GM21381 (cell line): ENCODE results near the gene ZNF420.
"Not testable (repeated sequence)": the region's sequence is repeated elsewhere in the genome, so short reads cannot be mapped to it uniquely, and the experiment has no call there.

Source experiments
- ATAC-seq: cut with Tn5 transposase; IDR thresholded peaks from one replicate; pipeline ENCODE4 v1.9.1; 2021; ENCODE audit warnings: mild to moderate bottlenecking, moderate library complexity; ENCODE audit not compliant: unreplicated experiment

ZNF420 gene

DNA sequence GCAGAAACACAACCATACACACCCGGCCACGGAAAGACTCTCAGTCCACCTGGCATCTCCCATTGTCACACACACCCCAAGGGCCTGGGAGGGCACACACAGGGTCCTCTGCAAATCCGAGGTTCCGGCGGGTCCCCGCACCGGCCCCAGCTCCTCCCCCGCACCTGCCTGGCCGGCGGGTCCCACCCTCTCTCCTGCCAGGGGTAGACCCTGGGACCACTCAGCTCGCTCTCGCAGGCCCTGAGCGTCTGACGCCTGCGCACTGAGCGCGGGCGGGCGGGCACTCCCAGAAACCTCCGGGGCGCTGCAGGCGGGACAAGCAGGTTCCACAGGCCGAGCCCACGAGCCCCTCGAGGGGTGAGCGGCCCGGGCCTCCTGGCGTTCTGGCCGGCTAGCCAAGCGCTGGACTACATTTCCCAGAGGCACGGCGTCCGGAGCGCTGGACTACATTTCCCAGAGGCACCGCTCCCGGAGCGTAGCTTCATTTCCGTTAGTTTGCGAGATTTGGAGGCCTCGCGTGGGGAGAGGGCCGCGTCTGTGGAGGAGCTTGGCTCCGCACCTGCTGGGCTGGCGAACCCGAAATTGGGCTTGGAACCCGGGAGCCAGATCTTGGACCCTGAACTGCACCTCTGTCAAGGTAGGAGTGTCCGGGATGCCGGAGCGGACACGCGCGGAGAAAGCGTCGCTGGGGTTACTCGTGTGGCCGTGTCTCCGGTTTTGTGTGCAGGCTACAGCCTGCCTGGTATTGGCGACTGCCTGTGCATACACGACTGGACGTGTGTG lies at the start of gene ZNF420:
Gene ZNF420, plus strand, starts transcription at position 500 of the 783 bp plus-strand sequence. CDS start 10,686 bp downstream, outside the sequence.
- peak; percentile 97 for ATAC-seq

GRCh38 chr19:37045140-37045539 lies 33.1 kb upstream of the ZNF420 start:
- no peak for ATAC-seq

DNA sequence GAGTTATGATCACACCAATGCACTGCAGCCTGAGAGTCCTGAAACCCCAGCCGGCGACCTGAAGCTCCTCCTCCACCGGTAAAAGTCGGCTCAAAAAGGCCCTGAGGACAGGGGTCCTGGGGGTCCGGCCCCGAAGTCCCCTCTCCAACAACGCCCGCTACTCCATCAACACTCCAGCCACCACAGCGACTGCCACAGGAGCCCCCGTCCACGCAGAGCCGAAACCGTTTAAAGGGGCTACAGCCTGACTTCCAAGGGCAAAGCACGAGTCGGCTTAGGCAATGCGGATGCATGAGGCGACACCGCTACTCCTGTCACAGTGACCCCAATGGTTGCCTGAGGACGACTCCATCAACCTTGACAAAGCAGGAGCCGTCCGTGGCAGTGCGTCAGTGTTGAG lies 22.9 kb upstream of the ZNF420 start:
- ATAC-seq, result no peak

- ATAC-seq, result no peak
These were observed 21.5 kb upstream of the ZNF420 start for GRCh38 chr19:37056776-37057175.

DNA sequence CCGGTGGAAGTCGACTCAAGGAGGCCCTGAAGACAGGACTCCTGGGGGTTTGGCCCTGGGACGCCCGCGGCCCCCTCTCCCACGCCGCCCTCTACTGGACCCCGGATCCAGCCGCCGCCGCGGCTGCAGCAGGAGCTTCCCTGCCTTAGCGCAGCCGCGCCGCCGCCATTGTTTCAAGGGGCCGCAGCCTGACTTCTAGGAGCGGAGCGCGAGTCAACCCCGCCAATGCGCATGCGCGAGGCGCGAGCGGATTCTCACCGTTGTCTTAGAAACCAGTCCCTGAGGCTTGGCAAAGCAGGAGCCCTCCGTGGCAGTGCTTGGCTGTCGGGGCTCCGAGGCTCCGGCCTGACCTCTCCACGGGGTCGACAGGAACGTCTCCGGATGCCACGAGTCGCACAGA lies 19.1 kb upstream of the ZNF420 start:
- ATAC-seq, result no peak

DNA sequence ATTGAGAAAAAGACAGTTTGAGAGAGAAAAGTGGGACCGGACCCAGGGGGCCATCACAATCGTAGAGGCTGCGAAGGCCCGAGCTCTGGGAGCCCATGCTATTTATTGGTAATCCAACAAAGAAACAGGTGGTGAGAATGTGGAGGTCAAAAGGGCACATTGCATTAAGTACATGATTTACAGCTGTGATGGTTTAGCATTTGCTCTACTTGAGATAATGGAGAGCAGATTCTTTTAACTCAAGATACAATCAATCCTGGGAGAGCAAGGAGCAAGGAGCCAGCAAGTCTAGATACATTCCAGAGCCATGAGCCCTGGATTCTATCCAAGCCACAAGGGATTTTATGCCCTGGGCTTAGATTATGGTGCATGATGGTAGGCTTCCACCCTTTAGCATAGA lies 13.3 kb upstream of the ZNF420 start:
- ATAC-seq, result not testable (repeated sequence)

GRCh38 chr19:37074111-37074510 lies 4.1 kb upstream of the ZNF420 start:
- ATAC-seq, result no peak

DNA sequence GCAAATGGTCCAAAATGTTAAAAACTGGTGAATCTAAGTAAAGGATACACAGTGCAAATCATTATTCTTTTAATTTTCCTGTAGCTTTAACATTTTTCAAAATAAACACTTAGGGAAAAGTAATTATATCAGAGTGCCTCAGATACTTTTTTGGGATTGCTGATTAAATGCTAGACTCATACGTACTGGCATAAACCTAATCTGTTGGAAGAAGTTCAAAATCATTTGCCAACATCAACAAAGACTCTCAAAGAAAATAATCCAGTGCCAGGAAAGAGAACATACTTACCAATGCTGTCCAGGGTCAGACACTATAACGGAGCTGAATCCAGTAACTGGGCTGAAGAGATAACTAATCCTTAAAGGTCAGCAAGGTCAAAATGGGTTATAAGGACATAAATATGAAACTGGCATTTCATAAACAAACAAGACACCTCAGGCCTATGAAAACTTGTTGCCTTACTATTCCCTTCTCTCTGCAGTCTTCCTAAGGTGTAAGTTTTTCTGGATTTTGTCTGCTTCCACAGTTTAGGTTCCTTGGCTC lies 3.3 kb upstream of the ZNF420 start:
- no peak for ATAC-seq

DNA sequence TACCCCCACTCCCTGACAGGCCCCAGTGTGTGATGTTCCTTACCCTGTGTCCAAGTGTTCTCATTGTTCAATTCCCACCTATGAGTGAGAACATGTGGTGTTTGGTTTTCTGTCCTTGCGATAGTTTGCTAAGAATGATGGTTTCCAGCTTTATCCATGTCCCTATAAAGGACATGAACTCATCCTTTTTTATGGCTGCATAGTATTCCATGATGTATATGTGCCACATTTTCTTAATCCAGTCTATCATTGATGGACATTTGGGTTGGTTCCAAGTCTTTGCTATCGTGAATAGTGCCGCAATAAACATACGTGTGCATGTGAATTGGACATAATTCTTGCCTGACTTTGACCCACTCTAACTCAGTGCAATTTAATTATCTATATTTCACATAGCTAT lies 1.7 kb upstream of the ZNF420 start:
- ATAC-seq, result not testable (repeated sequence)

DNA sequence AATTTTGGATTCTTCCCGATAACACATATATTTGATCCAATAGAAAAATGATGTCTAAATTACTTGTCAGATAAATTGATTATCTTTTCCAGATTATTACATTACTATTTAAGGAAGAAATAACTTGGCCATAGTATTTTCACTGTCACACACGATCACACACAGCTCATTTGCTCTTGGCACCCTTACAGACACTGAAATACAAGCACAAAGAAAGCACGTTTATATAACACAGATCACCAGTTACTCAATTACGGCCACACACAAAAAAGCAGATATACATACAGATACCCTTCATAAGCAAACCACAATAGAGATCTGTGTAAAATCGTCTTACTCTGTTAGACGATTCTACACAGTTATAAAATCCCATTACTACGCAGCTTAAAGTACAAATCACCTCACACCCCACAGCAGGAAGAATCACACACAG lies 716 bp upstream of the ZNF420 start:
- no peak for ATAC-seq

DNA sequence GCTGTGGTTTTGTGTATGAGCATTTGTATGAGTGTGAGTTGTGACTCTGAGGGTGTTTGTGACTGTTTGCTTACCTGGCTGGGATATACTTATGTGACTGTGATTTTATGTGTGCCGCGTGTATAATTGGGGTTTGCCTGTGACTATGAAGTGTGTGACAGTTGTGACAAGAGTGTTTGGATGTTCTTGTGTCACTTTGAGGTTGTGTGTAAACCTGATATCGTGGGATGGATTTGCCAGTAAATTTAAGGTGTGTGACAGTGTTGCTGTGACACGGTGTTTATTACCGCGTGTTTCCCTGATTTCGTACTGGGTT lies 442 bp downstream of the ZNF420 start:
- no peak for ATAC-seq

GRCh38 chr19:37079238-37079637 lies 1.0 kb downstream of the ZNF420 start:
- no peak for ATAC-seq

DNA sequence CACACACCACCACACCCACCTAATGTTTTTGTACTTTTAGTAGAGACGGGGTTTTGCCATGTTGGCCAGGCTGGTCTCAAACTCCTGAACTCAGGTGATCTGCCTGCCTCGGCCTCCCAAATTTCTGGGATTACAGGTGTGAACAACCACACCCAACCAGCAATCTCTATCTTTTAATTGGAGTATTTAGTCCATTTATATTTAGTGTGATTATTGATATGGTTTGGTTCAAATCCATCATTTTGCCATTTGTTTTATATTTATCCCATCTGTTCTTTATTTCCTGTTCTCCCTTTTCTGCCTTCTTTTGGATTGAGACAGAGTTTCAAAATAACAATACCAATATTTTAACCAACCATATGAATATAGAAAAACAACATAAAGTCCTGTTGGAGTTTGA lies 4.1 kb downstream of the ZNF420 start:
- ATAC-seq, result no peak

GRCh38 chr19:37087110-37087509 lies 8.9 kb downstream of the ZNF420 start:
- ATAC-seq, result no peak

- no peak for ATAC-seq
These were observed 17.6 kb downstream of the ZNF420 start for GRCh38 chr19:37095859-37096258.

- no peak for ATAC-seq
These were observed 20.3 kb downstream of the ZNF420 start for GRCh38 chr19:37098570-37098969.

DNA sequence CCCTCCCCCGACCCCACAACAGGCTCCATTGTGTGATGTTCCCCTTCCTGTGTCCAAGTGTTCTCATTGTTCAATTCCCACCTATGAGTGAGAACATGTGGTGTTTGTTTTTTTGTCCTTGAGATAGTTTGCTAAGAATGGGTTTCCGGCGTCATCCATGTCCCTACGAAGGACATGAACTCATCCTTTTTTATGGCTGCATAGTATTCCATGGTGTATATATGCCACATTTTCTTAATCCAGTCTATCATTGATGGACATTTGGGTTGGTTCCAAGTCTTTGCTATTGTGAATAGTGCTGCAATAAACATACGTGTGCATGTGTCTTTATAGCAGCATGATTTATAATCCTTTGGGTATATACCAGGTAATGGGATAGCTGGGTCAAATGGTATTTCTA lies 25.9 kb downstream of the ZNF420 start:
- ATAC-seq, result not testable (repeated sequence)

- ATAC-seq, result not testable (repeated sequence)
These were observed 33.5 kb downstream of the ZNF420 start for GRCh38 chr19:37111753-37112152.

- ATAC-seq, result no peak
These were observed 35.8 kb downstream of the ZNF420 start for GRCh38 chr19:37114001-37114400.

DNA sequence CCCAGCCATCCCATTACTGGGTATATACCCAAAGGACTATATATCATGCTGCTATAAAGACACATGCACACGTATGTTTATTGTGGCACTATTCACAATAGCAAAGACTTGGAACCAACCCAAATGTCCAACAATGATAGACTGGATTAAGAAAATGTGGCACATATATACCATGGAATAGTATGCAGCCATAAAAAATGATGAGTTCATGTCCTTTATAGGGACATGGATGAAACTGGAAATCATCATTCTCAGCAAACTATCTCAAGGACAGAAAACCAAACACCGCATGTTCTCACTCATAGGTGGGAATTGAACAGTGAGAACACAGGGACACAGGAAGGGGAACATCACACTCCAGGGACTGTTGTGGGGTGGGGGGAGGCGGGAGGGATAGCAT lies 43.9 kb downstream of the ZNF420 start:
- ATAC-seq, result not testable (repeated sequence)

- no peak for ATAC-seq
These were observed 50.0 kb downstream of the ZNF420 start for GRCh38 chr19:37127999-37128820.

- no peak for ATAC-seq
These were observed 50.6 kb downstream of the ZNF420 start for GRCh38 chr19:37128821-37129177.
